D721Med (cell line): ENCODE results near the gene CFL2.

Experiments used
- DNase-seq: peaks from one replicate; pipeline ENCODE4 v3.0.0; 2011; ENCODE audit warnings: low spot score; ENCODE audit not compliant: insufficient read length
- FAIRE-seq: peaks from 2 replicates; lab custom pipeline; 2011; peaks lifted over from hg19 to GRCh38; lab: Jason Lieb, UNC
- TF ChIP-seq, protein P1 (sequence below): IDR thresholded peaks from 2 replicates; pipeline ENCODE4 v1.5.1; 2012; ENCODE audit warnings: mild to moderate bottlenecking, control low read depth; ENCODE audit not compliant: insufficient read depth; ENCODE audit errors: missing control alignments

Gene CFL2

DNA sequence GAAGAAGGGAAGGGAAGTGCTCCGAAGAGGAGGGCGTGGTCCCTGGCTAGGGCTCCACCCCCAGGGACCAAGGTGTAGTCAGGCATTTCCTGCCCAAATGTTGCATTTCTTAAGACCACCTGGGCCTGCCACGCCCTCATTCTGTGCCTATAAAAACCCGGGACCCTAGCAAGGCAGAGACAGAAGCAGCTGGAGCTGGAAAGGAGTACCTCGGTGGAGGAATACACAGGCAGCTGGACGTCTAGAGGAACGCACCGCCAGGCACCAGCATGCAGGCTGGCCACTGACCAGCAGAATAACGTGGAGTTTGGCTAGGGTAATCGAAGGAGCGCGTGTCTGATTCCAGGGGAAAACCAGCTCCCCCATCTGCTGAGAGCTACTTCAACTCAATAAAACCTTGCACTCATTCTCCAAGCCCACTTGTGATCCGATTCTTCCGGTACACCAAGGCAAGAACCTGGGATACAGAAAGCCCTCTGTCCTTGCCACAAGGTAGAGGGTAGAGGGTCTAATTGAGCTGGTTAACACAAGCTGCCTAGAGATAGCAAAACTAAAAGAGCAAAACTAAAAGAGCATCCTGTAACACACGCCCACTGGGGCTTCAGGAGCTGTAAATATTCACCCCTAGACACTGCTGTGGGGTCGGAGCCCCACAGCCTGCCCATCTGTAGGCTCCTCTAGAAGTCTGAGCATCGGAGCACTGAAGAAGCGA, 21.0 kb downstream of the CFL2 start:
- no peak for DNase-seq
- FAIRE-seq, result no peak
- TF ChIP-seq, protein P1, sequence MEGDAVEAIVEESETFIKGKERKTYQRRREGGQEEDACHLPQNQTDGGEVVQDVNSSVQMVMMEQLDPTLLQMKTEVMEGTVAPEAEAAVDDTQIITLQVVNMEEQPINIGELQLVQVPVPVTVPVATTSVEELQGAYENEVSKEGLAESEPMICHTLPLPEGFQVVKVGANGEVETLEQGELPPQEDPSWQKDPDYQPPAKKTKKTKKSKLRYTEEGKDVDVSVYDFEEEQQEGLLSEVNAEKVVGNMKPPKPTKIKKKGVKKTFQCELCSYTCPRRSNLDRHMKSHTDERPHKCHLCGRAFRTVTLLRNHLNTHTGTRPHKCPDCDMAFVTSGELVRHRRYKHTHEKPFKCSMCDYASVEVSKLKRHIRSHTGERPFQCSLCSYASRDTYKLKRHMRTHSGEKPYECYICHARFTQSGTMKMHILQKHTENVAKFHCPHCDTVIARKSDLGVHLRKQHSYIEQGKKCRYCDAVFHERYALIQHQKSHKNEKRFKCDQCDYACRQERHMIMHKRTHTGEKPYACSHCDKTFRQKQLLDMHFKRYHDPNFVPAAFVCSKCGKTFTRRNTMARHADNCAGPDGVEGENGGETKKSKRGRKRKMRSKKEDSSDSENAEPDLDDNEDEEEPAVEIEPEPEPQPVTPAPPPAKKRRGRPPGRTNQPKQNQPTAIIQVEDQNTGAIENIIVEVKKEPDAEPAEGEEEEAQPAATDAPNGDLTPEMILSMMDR, result no peak

GRCh38 chr14:34692898-34693227, 21.5 kb downstream of the CFL2 start:
- TF ChIP-seq, protein P1, result no peak
- DNase-seq (no peak), FAIRE-seq (no peak)

GRCh38 chr14:34692348-34692747, 22.0 kb downstream of the CFL2 start:
- DNase-seq (no peak), FAIRE-seq (no peak)
- TF ChIP-seq, protein P1, result no peak

GRCh38 chr14:34691206-34691605, 23.2 kb downstream of the CFL2 start:
- TF ChIP-seq, protein P1, result no peak
- FAIRE-seq, result no peak
- no peak for DNase-seq

- DNase-seq (no peak), FAIRE-seq (no peak)
- TF ChIP-seq, protein P1, result no peak
These were observed 25.8 kb downstream of the CFL2 start for GRCh38 chr14:34688470-34689206.

DNA sequence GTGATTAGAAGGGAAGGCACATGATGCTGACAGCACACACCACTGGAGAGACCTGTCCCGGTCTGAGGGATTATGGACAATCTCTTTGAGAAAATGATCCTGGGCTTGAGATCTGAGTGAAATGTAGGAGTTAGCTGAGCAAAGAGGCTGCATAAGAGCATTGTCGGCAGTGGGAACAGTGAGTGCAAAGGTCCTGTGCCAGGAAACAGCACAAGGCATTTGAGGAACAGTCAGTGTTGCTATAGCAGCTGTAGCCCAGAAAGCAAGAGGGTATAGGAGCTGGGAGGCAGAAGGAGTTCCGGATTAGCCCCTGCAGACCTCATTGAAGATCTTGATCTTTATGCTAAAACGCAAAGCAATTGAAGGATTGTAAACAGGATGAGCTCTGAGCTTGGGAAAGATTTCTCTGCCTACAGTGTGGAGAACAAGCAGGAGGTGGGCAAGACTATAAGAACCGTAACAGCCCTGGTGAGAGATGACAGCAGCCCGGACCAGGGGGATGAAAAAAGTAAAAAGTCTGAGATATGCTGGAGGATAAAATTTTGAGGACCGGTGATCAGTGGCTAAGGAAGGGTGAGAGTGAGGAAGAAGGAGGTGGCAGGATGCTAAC, 28.5 kb downstream of the CFL2 start:
- TF ChIP-seq, protein P1, result no peak
- FAIRE-seq (no peak), DNase-seq (peak; percentile 41)
